Measurements from ENCODE around the gene TCF12. TPM values are rescaled to one million over a fixed set of nuclear protein-coding genes. Genes with fewer than 3 reads are reported as not detected.
"Not testable (repeated sequence)": the region's sequence is repeated elsewhere in the genome, so short reads cannot be mapped to it uniquely, and the experiment has no call there.

The TCF12 gene
- total RNA-seq, 1 donor from 2014 or later = 123 TPM

- Mint-ChIP-seq H3K4me1 (ENCODE audit: unreplicated experiment) (peaks cover 5% of the 10 kb centered on the region), H3K27me3 (ENCODE audit: unreplicated experiment) (peaks cover 2% of the 10 kb centered on the region), H3K27ac (ENCODE audit: unreplicated experiment) (no peak overlapping the region), H3K9me3 (ENCODE audit: unreplicated experiment) (no peaks in the 10 kb centered on the region), H3K4me3 (ENCODE audit: unreplicated experiment) (no peak overlapping the region), H3K36me3 (ENCODE audit: low read depth, unreplicated experiment) (peaks cover 3% of the 10 kb centered on the region)
- DNase-seq (ENCODE audit: low spot score) = no peak
- TF ChIP-seq CTCF (IDR thresholded peaks at IDR 0.05; ENCODE audit: unreplicated experiment) = no peak
These were observed 75.8 kb downstream of the TCF12 start for GRCh38 chr15:56994280-56994679.

- H3K4me1 Mint-ChIP-seq (ENCODE audit: unreplicated experiment) = no peaks in the 10 kb centered on the region
- H3K4me3 Mint-ChIP-seq (ENCODE audit: unreplicated experiment) = no peak overlapping the region
These were observed 77.6 kb downstream of the TCF12 start for GRCh38 chr15:56996093-56996492.

GRCh38 chr15:56996746-56997470, 78.5 kb downstream of the TCF12 start:
- peaks cover 2% of the 10 kb centered on the region for H3K27me3 Mint-ChIP-seq (ENCODE audit: unreplicated experiment)

More at GRCh38 chr15:56996093-56996492, 77.6 kb downstream of the TCF12 start:
- no peak for DNase-seq (ENCODE audit: low spot score)
- H3K27me3 Mint-ChIP-seq (ENCODE audit: unreplicated experiment) = peaks cover 2% of the 10 kb centered on the region
- peaks cover 1% of the 10 kb centered on the region for H3K36me3 Mint-ChIP-seq (ENCODE audit: low read depth, unreplicated experiment)
- H3K27ac Mint-ChIP-seq (ENCODE audit: unreplicated experiment) = no peak overlapping the region
- H3K9me3 Mint-ChIP-seq (ENCODE audit: unreplicated experiment) = no peaks in the 10 kb centered on the region
- no peak for TF ChIP-seq CTCF (IDR thresholded peaks at IDR 0.05; ENCODE audit: unreplicated experiment)

GRCh38 chr15:57003418-57003817, 85.0 kb downstream of the TCF12 start:
- Mint-ChIP-seq H3K4me3 (ENCODE audit: unreplicated experiment) (no peak overlapping the region), H3K4me1 (ENCODE audit: unreplicated experiment) (peaks cover 10% of the 10 kb centered on the region), H3K9me3 (ENCODE audit: unreplicated experiment) (no peaks in the 10 kb centered on the region), H3K27me3 (ENCODE audit: unreplicated experiment) (peaks cover 8% of the 10 kb centered on the region), H3K36me3 (ENCODE audit: low read depth, unreplicated experiment) (peaks cover 4% of the 10 kb centered on the region), H3K27ac (ENCODE audit: unreplicated experiment) (no peak overlapping the region)
- no peak for DNase-seq (ENCODE audit: low spot score)
- no peak for TF ChIP-seq CTCF (IDR thresholded peaks at IDR 0.05; ENCODE audit: unreplicated experiment)

More at GRCh38 chr15:56996746-56997470, 78.5 kb downstream of the TCF12 start:
- Mint-ChIP-seq H3K36me3 (ENCODE audit: low read depth, unreplicated experiment) (no peaks in the 10 kb centered on the region), H3K9me3 (ENCODE audit: unreplicated experiment) (no peaks in the 10 kb centered on the region), H3K4me3 (ENCODE audit: unreplicated experiment) (no peak overlapping the region), H3K27ac (ENCODE audit: unreplicated experiment) (no peak overlapping the region), H3K4me1 (ENCODE audit: unreplicated experiment) (no peaks in the 10 kb centered on the region)
- DNase-seq (ENCODE audit: low spot score) = no peak
- no peak for TF ChIP-seq CTCF (IDR thresholded peaks at IDR 0.05; ENCODE audit: unreplicated experiment)

GRCh38 chr15:57005244-57005643, 86.8 kb downstream of the TCF12 start:
- Mint-ChIP-seq H3K27me3 (ENCODE audit: unreplicated experiment) (peaks cover 8% of the 10 kb centered on the region), H3K36me3 (ENCODE audit: low read depth, unreplicated experiment) (peaks cover 4% of the 10 kb centered on the region), H3K27ac (ENCODE audit: unreplicated experiment) (no peak overlapping the region), H3K9me3 (ENCODE audit: unreplicated experiment) (no peaks in the 10 kb centered on the region), H3K4me3 (ENCODE audit: unreplicated experiment) (no peak overlapping the region), H3K4me1 (ENCODE audit: unreplicated experiment) (peaks cover 10% of the 10 kb centered on the region)
- no peak for TF ChIP-seq CTCF (IDR thresholded peaks at IDR 0.05; ENCODE audit: unreplicated experiment)
- no peak for DNase-seq (ENCODE audit: low spot score)

GRCh38 chr15:57007797-57008196, 89.4 kb downstream of the TCF12 start:
- H3K4me1 Mint-ChIP-seq (ENCODE audit: unreplicated experiment) = peaks cover 14% of the 10 kb centered on the region

More at GRCh38 chr15:57007797-57008196, 89.4 kb downstream of the TCF12 start:
- not testable (repeated sequence) for H3K27ac Mint-ChIP-seq (ENCODE audit: unreplicated experiment); DNase-seq (ENCODE audit: low spot score); H3K9me3 Mint-ChIP-seq (ENCODE audit: unreplicated experiment); H3K27me3 Mint-ChIP-seq (ENCODE audit: unreplicated experiment); H3K36me3 Mint-ChIP-seq (ENCODE audit: low read depth, unreplicated experiment); H3K4me3 Mint-ChIP-seq (ENCODE audit: unreplicated experiment)
